Upper lobe of right lung (tissue), 1 donor: ENCODE data around the gene RFTN1. TPM values are rescaled to one million over a fixed set of nuclear protein-coding genes. Genes with fewer than 3 reads are reported as not detected.

ENCODE experiments used
- ATAC-seq: fragments of 200-7000 bp; cut with Tn5 transposase; one replicate; pipeline ENCODE4 v1.9.1; 2020; ENCODE audit warnings: mild to moderate bottlenecking, moderate library complexity
- DNase-seq: peaks from one replicate; pipeline ENCODE4 v3.0.0-alpha.2; 2020
- H3K27ac ChIP-seq: fragments of 200-600 bp; one replicate; pipeline ENCODE4 v1.8.0; 2022
- H3K27me3 ChIP-seq: fragments of 200-600 bp; one replicate; pipeline ENCODE4 v1.8.0; 2022; ENCODE audit warnings: mild to moderate bottlenecking
- H3K36me3 ChIP-seq: fragments of 200-600 bp; one replicate; pipeline ENCODE4 v1.8.0; 2022
- H3K4me1 ChIP-seq: fragments of 200-600 bp; one replicate; pipeline ENCODE4 v1.8.0; 2022
- H3K4me3 ChIP-seq: fragments of 200-600 bp; one replicate; pipeline ENCODE4 v1.8.0; 2022; ENCODE audit warnings: mild to moderate bottlenecking
- H3K9me3 ChIP-seq: fragments of 200-600 bp; one replicate; pipeline ENCODE4 v1.8.0; 2022
- intact Hi-C: fragments of 100-400 bp; cut with DNase I; formaldehyde crosslinking; loops from one replicate; pipeline ENCODE4 v1.11.0; 2022
- total RNA-seq: library from RNA; stranded (reverse); fragmentation: NEBNext Ultra II Directional; extraction: Animal tissue kit (Norgen Biotek cat#: 25700); gene quantifications from one replicate; pipeline ENCODE4 v1.2.1, GENCODE V29; 2021
- TF ChIP-seq, protein P1 (sequence below): fragments of 200-600 bp; IDR thresholded peaks from one replicate; pipeline ENCODE4 v1.8.0; 2022; ENCODE audit warnings: antibody characterized with exemption
- donor health status: DM: no; HTN: yes; CAD: no; lungs with severe emphysema.

Gene RFTN1
- total RNA-seq, 1 donor from 2014 or later, result 69.4 TPM

DNA sequence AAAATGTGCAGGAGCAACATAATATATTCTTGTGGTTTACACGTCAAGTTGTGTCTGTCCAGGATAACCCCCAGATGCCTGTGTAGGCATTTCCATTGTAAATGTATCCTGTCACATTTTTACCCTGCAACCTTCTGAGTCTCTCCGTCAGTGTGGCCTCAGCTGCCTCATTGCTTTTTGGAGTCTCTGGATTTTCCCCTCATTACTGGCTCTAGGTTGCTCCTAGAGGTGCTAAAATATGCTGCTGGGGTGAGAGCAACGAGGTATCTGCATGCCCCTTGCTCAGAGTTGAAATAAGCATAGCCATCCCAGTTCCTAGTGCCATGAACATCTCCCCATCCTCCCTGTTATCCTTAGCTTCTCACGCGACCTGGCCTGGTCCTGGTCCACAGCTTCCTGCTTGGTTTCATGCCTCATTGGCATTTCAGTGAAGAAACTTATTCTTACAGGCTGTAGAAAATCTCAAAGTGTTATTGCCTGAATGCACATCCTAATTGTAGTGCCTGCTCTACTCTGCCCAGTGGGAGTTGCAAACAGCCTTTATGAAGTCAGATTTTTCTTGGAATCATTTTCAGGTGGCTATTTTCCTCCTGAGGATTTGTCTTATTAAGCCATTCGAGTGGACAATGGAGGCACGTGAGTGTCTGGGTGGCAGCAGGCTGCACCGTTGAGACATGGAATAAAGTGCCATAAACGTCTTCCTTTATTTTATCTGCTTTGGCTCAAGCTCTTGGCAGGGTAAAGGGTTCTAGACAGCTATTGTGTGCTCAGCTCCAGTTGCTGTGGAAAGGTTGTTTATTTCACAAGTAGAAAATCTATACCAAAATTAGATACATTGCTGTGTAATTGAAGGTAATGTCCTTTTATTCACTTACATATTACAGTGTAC lies 215.3 kb downstream of the RFTN1 start:
- no peak for DNase-seq
- Histone ChIP-seq H3K36me3 (peaks cover 16% of the 10 kb centered on the region), H3K27me3 (no peaks in the 10 kb centered on the region), H3K4me1 (peaks cover 28% of the 10 kb centered on the region), H3K4me3 (no peak overlapping the region), H3K9me3 (no peaks in the 10 kb centered on the region), H3K27ac (no peak overlapping the region)
- TF ChIP-seq, protein P1, sequence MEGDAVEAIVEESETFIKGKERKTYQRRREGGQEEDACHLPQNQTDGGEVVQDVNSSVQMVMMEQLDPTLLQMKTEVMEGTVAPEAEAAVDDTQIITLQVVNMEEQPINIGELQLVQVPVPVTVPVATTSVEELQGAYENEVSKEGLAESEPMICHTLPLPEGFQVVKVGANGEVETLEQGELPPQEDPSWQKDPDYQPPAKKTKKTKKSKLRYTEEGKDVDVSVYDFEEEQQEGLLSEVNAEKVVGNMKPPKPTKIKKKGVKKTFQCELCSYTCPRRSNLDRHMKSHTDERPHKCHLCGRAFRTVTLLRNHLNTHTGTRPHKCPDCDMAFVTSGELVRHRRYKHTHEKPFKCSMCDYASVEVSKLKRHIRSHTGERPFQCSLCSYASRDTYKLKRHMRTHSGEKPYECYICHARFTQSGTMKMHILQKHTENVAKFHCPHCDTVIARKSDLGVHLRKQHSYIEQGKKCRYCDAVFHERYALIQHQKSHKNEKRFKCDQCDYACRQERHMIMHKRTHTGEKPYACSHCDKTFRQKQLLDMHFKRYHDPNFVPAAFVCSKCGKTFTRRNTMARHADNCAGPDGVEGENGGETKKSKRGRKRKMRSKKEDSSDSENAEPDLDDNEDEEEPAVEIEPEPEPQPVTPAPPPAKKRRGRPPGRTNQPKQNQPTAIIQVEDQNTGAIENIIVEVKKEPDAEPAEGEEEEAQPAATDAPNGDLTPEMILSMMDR, result no peak
- no peak for ATAC-seq
- intact Hi-C loops, result no loop called here

DNA sequence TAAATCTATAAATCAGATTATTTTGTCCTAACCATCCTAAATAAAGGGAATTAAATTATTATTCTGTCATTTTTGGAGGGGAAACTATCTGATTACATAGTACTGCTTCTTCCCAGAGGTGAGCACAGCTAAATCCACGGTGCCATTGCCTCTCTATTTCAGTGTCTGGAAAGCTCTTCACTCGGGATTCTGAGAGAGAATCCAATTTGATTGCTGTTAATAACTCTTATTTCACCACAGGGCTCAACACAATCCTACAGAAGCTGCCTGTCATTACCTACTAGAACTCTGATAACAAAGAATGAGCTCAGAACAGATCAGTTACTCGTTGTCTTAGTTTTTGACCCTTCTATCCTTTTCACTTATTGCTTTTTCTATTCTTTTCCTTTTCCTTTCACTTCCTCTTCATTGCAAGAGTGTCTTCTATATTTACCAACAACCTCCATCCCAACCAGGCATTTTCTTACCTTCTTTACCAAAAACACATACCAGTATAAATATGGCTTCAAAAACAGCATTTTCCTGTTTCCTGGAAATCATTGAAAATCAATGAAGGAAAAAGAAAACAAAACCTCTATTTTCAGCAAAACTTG lies 218.1 kb downstream of the RFTN1 start:
- TF ChIP-seq, protein P1, result no peak
- Histone ChIP-seq H3K27ac (no peak overlapping the region), H3K4me1 (peaks cover 7% of the 10 kb centered on the region), H3K36me3 (peaks cover 11% of the 10 kb centered on the region), H3K4me3 (no peak overlapping the region), H3K27me3 (no peaks in the 10 kb centered on the region), H3K9me3 (no peaks in the 10 kb centered on the region)
- no peak for ATAC-seq
- intact Hi-C loops, result no loop called here
- DNase-seq, result no peak

DNA sequence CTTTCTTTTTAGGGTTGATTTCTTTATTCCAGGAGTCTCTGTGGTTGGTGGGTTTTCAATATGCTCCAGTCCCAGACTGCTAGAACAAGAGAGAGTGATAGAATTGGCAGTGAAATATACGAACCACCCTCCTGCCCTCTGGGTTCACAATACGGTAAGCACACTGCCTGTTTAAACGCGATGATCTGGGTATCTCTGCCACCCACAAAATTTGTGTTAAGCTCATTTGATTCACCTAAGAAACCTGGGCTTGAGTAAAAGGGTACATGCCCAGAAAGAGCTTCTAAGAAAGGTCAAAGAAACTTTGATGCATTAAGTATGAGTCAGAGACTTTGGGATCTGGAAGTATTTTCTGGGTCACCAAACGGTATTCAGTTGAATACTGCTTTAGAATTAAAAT lies 218.7 kb downstream of the RFTN1 start:
- no peaks in the 10 kb centered on the region for H3K9me3 ChIP-seq
- ATAC-seq, result no peak
- no peak overlapping the region for H3K4me3 ChIP-seq
- H3K27ac ChIP-seq, result no peak overlapping the region
- intact Hi-C loops, result no loop called here
- TF ChIP-seq, protein P1, result no peak
- H3K36me3 ChIP-seq, result peaks cover 11% of the 10 kb centered on the region
- H3K4me1 ChIP-seq, result peaks cover 5% of the 10 kb centered on the region
- no peak for DNase-seq
- H3K27me3 ChIP-seq, result no peaks in the 10 kb centered on the region

DNA sequence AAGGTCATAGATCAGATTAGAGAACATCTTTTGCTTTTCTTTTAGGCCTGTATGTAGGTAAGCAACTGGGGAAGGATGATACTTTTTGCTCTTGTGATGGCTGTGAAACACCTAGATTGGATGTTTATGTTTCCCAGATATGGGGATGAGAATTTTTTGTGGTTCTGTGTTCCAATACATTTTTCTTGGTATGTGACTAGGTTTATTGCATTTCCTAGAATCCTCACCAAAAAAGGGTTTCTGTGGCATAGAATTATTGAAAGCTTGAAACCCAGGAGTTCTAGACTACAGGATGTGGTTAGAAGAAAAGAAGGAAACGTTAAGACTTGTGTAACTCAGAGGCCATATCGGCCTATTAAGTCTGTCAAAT lies 222.7 kb downstream of the RFTN1 start:
- Histone ChIP-seq H3K9me3 (no peaks in the 10 kb centered on the region), H3K27ac (no peak overlapping the region), H3K4me1 (peaks cover 5% of the 10 kb centered on the region), H3K27me3 (no peaks in the 10 kb centered on the region), H3K36me3 (peaks cover 3% of the 10 kb centered on the region), H3K4me3 (no peak overlapping the region)
- intact Hi-C loops, result no loop called here
- no peak for DNase-seq
- peak; percentile 54 for ATAC-seq
- TF ChIP-seq, protein P1, result no peak

DNA sequence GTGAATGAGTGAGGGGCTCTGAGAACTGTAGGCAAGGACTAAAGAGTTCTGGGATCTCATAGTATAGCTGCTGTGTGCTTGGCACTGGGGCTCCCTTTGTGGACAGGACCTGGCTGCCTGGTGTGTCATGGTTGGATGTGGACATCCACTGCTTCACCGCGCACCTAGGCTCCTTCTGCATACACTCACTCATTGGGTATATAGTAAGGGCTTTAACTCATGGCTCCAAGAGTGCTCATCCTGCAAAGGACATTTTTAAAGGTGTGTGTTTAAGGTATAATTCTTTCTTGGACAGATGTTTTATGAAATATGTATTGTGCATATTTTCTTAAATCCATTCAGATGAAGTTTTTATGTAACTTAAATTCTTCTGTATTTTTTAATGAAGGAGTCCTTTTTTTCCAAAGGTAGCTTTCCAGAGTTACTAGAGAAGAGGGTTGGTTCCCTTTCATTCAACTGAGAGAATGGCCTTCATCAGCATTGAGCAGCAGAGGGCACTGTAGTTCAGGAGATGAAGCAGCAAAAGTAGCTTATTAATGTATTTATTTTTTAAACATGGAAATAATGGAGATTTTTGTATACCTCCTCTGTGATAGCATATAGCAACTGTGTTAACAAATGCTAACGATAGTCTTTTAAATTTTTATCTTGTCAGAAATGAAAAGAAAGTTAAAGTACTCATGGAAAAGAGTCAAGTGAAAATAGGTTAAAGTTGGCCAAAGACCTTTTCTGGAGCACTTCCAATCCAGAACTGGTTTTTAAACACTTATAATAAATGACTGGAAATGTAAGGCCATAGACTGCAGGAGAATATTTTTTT lies 223.3 kb downstream of the RFTN1 start:
- peaks cover 5% of the 10 kb centered on the region for H3K4me1 ChIP-seq
- intact Hi-C loops, result no loop called here
- H3K27me3 ChIP-seq, result no peaks in the 10 kb centered on the region
- no peaks in the 10 kb centered on the region for H3K36me3 ChIP-seq
- no peak for DNase-seq
- no peak overlapping the region for H3K27ac ChIP-seq
- peak; percentile 85 for ATAC-seq
- no peak overlapping the region for H3K4me3 ChIP-seq
- H3K9me3 ChIP-seq, result no peaks in the 10 kb centered on the region
- TF ChIP-seq, protein P1, result peak; percentile 83
